ENCODE measurements around the gene SCMH1.
"Not testable (repeated sequence)": the region's sequence is repeated elsewhere in the genome, so short reads cannot be mapped to it uniquely, and the experiment has no call there.

Gene SCMH1

DNA sequence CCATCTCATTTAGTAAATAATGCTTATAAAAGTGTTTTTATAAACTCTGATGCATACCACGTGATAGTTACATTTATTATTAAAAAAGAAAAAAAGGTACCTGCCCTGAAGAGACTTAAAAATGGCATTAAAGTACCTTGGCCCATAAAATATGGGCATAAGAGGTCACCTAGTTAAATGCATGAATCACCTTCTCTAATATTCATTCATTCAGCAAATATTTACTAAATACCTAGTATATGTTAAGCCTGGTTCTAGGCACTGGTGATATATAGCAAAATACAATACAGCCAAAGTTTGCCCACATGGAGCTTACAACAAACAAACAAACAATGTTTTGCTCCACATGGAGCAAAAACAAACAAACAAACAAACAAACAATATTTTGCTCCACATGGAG, 87.0 kb downstream of the SCMH1 start:
- DNase-seq: no peak

DNA sequence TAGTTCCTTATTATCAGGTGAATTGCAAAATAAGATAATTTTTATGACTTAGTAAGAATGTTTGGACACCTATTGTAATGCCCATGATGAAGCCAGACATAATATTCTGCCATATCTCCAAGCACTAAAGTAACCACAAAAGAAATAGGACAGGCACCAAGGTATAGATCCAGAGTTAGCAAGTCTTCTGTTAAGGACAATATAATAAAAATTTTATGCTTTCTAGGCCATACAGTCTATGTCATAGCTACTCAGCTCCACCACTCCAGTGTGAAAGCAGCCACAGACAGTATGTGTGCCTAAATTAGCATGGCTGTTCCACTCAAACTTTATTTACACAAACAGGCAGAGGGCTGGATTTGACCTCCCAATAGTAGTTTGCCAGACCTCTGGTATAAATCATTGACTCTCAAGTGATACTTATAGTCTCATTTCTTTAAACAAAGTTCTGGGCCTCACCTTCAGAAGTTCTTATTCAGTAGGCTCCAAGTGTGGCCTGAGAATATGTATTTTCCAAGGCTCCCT, 88.3 kb downstream of the SCMH1 start:
- DNase-seq: no peak

DNA sequence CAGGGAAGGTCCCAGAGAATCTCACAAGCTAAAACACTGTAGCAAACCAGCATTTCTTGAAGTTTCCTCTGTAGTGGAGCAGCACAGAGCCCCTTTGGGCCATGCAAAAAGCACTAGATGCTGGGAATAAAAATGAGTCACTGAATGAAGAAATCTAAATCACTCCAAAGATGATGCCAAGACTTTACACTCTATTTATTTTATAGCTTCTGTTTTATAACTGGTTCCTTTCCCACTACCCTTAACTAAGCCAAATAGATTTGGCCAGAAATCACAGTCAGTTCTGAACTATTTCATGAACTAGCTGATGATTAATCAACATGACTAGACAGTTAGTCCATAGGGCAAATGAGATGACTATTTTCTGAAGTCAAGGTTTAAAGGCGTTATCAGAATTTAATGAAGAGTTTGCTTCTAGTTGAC, 89.5 kb downstream of the SCMH1 start:
- no peak for DNase-seq

DNA sequence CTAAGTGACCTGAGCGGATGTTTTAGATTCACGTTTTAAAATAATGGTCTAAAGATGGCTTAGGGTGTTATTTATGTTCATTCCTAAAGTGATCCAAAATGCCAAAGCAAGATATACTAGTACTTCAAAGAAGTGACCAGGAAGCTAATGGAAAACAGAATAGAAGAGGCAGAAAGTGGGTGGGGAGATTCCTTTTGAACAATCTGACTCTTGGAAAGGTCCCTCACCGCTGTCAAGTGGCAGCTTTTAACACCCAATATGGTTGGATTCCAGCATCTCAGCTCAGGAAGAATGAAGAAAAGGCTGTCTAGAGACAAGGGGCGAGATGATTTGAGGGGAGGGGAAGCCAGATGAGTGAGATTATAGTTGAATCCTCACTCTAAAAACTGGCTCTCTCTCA, 90.3 kb downstream of the SCMH1 start:
- no peak for DNase-seq

DNA sequence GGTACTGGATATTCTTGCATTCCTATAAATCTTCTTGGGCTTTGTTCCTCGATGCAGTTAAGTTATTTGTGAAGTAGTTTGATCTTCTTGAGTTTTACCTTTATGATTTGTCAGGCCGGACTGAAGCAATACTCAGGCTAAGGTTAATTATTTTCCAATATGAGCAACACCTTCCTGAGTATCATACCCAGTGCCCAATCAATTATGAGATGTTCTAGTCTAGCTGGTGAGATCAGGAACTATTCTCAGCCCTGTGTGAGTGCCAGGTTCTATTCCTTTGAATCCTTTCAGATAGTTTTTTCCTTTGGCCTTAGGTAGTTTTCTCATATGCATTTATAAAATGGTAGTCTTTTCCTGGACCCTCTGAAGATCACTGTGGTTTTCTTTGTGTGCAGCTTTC, 92.5 kb downstream of the SCMH1 start:
- DNase-seq: no peak

DNA sequence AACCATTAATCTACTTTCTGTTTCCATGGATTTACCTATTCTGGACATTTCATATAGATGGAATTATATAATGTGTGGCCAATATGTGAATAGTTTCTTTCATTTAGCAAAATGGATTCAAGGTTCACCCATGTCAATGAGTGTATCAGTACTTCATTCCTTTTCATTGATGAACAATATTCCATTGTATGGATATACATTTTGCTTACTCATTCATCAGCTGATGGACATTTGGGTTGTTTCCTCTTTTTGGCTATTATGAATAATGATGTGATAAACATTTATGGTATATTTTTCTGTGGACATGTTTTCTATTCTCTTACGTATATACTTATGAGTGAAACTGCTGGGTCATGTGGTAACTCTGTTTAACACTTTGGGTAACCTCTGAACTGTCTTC, 97.8 kb downstream of the SCMH1 start:
- DNase-seq: no peak

DNA sequence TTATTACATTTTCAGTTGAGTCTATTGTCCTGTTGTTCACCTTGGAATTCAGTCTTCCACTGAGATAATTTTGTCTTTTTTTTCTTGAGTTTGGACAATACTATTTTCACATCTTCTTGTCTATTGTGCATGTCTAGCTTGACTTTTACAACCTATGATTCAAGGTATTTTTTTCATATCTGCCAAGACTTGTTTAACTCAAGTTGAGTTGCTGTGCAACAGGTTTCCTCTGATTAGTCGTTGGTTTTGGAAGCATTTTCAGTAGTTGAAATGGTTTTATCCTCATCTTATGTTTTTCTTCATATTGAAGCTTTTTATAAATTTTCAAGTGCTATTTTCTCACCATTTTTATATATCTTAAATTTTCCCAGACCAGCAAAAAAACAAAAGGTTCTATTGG, 103.6 kb downstream of the SCMH1 start:
- DNase-seq: no peak

DNA sequence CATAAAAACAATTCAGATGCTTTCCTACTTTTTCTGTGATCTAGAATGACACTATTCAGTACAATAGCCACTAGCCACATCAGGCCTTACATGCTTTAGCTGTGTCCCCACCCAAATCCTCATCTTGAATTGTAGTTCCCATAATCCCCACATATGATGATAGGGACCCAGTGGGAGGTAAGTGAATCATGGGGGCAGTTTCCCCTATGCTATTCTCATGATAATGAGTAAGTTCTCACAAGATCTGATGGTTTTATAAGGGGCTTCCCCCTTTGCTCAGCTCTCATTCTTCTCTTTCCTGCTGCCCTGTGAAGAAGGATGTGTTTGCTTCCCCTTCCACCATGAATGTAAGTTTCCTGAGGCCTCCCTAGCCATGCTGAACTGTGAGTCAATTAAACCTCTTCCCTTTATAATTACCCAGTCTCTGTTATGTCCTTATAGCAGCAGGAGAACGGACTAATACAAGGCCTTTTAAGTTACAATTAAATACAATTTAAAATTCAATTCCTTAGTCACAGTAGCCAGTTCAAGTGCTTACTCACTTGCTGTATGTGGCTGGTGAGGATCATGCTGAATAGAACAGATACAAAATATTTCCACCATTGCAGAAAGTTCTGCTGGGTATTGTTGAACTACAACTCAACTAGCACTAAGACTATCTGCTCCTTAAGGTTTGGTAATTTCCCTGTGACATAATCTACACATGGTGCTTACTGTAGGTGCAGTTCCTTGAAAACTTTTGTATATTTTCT, 106.7 kb downstream of the SCMH1 start:
- no peak for DNase-seq

DNA sequence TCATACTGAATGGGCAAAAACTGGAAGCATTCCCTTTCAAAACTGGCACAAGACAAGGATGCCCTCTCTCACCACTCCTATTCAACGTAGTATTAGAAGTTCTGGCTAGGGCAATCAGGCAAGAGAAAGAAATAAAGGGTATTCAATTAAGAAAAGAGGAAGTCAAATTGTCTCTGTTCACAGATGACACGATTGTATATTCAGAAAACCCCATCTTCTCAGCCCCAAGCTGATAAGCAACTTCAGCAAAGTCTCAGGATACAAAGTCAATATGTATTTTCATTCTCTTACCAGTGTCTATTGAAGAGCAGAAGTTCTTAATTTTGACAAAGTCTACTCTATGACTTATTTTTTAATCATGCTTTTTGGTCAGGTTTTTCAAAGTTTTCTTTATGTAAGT, 107.8 kb downstream of the SCMH1 start:
- not testable (repeated sequence) for DNase-seq

DNA sequence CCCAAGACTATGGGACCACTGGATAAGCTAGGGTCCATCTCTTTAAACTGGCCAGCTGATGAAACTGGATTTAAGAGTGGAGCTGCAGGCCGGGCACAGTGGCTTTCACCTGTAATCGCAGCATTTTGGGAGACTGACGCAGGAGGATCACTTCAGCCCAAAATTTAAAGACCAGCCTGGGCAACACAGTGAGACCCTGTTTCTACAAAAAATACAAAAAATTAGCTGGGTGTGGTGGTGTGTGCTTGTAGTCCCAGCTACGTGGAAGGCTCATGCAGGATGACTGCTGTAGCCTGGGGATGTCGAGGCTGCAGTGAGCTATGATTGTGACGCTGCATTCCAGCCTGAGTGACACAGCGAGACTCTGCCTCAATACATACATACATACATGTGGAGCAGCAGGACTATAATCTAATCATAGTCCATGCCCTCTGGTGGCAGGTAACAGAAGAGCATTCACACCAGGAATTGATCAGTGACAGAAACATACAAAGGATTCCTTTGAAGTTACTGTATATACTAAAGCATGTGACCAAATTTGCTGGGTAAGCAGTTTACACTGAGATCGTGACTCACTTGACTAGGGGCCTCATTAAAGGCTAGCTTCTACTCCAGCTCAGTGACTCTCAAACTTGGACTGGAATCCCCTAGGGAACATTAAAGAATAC, 119.1 kb downstream of the SCMH1 start:
- DNase-seq: no peak

DNA sequence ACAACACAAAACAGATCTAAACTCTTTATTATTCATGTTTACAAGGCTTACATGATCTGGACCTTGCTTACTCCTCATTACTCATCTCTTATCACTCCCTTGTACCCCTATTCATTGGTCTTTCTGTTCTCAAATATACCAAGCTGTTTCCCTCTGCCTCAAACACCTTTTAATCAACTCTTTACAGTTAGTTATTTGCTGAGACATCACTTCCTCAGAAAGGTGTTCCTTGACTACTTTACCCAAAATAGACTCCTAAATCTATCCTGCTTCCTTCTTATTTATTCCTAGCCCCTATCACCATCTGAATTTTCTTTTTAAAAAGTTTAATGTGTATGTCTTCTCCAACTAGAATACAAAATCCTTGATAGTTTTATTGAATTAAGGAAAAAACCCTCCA, 120.0 kb downstream of the SCMH1 start:
- no peak for DNase-seq

DNA sequence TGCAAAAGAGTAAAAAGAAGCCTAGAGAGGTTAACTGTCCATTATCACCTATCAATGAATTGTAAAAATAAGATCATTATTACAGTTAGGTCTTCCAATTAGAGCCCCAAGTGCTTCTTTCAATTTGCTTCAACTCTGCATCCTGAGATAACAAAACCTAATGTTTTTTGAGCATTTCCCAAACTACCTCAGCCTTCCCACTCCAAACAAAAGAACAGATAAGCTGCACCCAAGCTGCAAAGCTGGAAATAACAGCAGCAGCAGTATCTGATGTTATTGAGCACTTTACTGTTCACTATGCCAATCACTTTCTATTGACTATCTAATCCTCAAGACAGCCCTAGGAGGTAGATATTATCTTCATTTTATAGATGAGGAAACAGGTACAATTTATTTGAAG, 123.5 kb downstream of the SCMH1 start:
- no peak for DNase-seq

DNA sequence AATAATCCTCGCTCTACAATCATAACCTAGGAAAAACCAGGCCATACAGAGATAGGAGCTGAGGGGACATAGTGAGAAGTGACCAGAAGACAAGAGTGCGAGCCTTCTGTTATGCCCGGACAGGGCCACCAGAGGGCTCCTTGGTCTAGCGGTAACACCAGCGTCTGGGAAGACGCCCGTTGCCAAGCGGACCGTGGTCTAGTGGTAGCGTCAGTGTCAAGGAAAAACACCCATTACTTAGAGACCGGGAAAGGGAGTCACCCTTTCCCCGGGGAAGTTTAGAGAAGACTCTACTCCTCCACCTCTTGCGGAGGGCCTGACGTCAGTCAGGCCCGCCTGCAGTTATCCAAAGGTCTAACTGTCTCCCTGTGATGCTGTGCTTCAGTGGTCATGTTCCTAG, 124.9 kb downstream of the SCMH1 start:
- DNase-seq: not testable (repeated sequence)

DNA sequence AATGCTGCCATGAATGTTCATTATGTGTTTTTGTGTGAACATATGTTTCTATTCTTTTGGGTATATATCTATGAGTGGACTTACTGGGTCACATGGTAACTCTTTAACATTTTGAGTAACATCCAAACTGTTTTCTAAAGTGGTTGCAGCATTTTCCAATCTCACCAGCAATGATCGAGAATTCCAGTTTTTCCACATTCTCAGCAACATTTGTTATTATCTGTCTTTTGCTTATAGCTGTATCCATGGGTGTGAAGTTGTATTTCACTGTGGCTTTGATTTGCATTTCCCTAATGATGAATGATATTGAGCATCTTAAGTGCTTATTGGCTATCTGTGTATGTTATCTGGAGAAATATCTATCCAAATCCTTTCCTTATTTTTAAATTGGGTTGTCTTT, 131.4 kb downstream of the SCMH1 start:
- DNase-seq: no peak

DNA sequence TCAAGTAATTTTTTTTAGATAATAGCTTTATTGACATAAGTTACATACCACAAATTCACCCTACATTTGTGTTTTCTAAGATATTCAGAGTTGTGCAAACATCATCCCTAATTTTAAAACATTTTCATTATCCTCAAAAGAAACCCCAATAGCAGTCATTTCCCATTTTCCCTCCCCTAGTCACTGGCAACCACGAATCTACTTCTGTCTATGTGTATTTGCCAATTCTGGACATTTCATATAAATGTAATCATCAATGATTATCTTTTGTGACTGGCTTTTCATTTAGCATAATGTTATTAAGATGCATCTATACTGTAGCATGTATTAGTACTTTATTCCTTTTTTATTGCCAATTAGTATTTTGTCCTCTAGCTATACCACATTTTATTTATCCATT, 131.8 kb downstream of the SCMH1 start:
- no peak for DNase-seq

DNA sequence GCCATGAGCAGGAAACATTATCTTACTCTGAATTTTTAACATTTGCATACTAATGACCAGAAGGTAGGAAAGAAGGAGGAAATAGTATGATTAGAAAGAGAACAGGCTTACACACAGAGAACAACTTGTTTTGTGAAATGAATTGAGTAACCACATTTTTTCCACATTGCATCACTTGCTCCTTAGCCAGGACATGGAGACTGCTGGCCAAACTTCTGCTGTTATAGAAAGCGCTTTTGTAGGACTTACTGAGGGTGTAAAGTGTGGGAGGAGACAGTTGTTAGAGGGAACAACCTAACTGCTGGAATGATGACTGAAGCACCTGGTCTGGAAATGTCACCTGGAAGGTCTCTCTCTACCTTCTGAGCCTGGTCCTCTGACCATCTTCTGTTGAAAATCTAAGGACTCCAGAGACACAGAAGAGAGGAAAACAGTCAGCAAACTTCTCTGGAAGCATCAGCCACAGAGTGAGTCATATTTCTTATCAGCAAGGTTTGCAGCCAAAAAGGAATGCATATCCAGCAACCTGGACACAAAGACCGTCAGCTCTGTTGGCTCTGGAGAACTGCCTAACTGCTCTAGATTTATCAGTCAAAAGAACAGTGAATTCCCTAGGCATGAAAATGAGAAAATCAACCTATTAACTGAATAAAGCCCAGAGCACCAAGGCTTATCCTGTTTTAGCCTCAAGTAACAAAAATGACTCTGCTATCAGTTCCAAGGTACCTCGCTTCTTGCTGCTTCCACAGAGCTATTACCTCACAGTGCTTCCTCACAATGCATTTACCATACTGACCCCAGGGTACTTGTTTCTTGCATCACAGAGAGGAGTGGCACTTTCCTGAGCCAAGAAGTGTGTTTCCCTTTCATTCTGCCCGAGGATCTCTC, 132.6 kb downstream of the SCMH1 start:
- peak in 4 of 51 donors; percentile 4 to 16 (median 9) for DNase-seq

DNA sequence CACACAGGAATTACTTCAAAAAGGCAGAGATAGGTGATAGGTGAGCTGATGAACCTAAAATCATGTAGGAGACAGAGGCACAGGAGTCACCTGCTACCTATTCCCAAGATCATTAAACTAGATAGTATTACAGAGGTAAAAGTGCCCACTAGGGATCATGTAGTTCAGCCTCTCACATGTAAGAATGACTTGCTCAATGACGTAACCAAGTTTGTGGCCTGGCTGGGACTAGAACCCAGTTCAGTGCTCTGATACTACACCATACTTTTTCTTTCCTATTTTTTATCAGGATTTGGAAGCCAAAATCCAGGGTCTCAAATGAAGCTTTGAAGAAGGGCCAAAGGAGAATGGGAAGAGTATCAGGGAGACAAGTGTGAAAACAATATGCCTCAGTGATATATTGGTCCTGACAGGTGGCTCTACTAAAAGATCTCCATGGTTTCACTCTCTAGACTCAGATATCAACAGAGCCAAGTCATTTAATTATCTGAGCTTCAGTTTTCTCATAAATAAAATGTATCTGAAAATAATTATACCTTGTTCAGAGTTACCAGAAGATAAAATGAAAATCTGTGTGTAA, 133.3 kb downstream of the SCMH1 start:
- DNase-seq: no peak

DNA sequence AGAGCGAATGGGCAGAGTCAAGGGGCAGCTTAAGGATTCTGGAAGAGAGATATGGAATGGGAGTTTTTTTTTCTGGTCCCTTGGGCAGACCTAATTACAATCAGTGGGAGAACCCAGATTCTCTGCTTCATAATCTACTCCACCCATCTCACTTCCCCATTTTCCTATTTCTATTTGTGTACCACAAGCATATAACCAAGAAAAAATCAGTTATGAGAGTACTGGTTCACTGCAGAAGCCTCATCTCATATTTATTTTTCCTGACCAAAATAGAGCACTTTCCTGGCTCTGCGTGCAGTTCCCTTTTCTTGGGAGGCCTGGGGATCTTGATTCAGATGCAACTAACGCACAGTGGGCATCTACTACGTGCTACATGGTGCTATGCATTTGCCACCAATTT, 138.3 kb downstream of the SCMH1 start:
- no peak for DNase-seq

DNA sequence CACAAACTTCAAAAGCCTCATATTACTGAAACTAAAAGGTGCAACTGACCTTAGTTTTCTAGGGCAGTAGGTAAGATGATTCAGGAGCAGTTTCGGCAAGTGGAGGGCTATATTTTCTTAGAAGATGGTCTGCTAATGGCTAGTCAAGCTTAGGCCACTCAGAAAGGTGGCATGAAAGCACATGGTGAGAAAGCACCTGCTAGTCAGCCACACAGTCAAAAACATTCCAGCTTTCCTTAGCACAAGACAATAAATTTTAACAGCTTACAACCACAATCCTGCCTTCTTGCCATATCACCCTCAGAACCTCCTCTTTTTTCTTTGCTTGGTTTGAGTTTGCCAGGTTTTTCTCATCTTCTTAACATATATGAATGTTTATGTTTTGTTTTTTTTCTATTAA, 139.5 kb downstream of the SCMH1 start:
- DNase-seq: no peak

DNA sequence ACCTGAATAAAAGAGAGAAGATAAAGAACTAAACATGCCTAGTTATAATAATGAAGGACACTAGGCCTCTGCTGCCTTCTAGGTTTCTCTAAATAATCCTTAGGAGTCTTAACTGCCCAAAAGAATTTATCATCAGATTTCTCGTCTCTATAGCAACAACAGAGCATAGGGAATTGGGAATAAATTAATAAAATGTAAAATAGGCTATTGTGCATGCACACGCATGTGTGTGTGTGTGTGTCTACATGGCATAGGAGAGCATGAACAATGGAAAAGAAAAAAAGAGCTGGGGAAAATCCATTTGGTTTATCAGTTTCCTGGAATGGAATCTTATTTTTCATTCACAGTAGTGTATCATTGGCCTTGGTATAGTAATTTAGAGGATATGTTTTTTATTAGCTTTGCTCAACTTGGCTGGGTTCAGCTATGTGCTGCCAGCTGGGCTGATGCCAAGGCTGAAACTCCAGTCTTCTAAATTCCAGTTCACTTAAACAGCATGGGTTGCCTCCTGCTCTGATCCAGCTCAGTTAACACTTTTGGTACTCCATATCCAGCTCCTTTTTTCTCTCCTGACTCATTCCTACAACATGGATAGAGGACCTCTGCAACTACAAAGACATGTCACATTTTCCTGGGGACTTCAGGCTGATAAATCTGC, 140.0 kb downstream of the SCMH1 start:
- DNase-seq: peak in 19 of 51 donors; percentile 2 to 39 (median 11)

DNA sequence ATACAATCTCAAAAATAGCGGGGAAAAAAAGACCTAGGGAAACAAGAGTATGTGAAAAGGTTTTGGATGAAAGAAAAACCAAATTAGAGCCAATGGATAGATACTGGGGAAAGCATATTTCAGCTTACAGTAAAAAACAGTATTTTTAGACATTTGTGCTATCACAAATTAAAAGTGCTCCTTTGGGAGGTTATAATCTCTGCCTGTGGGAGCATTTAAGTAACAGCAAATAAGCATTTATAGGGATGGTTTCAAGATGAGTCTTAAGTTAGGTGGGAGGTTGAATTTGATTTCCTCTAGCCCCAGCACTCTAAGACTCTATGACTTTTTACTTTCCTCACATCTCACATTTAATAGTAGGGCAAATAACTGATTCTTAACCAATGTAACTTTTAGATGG, 141.0 kb downstream of the SCMH1 start:
- DNase-seq: no peak
